WTC11 (cell line): ENCODE data around the gene SASH3. TPM values are rescaled to one million over a fixed set of nuclear protein-coding genes. Genes with fewer than 3 reads are reported as not detected.
A peak's percentile ranks its signal among the peaks of the same experiment; 100 is the strongest.

Source experiments
- ATAC-seq: fragments of 200-7000 bp; cut with Tn5 transposase; 2 replicates; pipeline ENCODE4 v1.10.0; 2021; ENCODE audit warnings: mild to moderate bottlenecking, moderate library complexity
- CTCF ChIA-PET: fragments of 300-600 bp; sonication (Branson Sonifier 250); formaldehyde crosslinking; loops from one replicate; lab custom pipeline; 2021; ENCODE audit warnings: antibody characterized with exemption; lab: Charles Lee
- POLR2A ChIA-PET: fragments of 350-600 bp; sonication (Branson Sonifier 250); formaldehyde crosslinking; loops from one replicate; lab custom pipeline; 2021; ENCODE audit warnings: antibody characterized with exemption; lab: Charles Lee
- DNase-seq: peaks from one replicate; pipeline ENCODE4 v3.0.0; 2021; ENCODE audit warnings: low spot score
- H3K27ac Mint-ChIP-seq: 2 replicates; pipeline ENCODE4 v1.8.0; 2021; ENCODE audit warnings: mixed read lengths
- H3K27me3 Mint-ChIP-seq: 2 replicates; pipeline ENCODE4 v1.8.0; 2021; ENCODE audit warnings: low read depth, mild to moderate bottlenecking, moderate library complexity, mixed read lengths
- H3K36me3 Mint-ChIP-seq: 2 replicates; pipeline ENCODE4 v1.8.0; 2021; ENCODE audit warnings: mixed read lengths
- H3K4me1 Mint-ChIP-seq: 2 replicates; pipeline ENCODE4 v1.8.0; 2022; ENCODE audit warnings: mixed read lengths
- H3K4me3 Mint-ChIP-seq: 2 replicates; pipeline ENCODE4 v1.8.0; 2021; ENCODE audit warnings: mild to moderate bottlenecking, moderate library complexity, mixed read lengths
- H3K9me3 Mint-ChIP-seq: 2 replicates; pipeline ENCODE4 v1.8.0; 2021; ENCODE audit warnings: mixed read lengths
- CBFB ChIP-seq: sonication (generic); formaldehyde crosslinking; IDR thresholded peaks from 2 replicates; pipeline ENCODE4 v1.8.1; 2022; ENCODE audit warnings: mild to moderate bottlenecking, low read depth, missing genetic modification reagents
- CREM ChIP-seq: sonication (generic); formaldehyde crosslinking; IDR thresholded peaks from 2 replicates; pipeline ENCODE4 v1.8.1; 2022; ENCODE audit warnings: mild to moderate bottlenecking, missing genetic modification reagents, moderate library complexity
- E2F1 ChIP-seq: sonication (generic); formaldehyde crosslinking; IDR thresholded peaks from 2 replicates; pipeline ENCODE4 v1.8.0; 2022; ENCODE audit warnings: mild to moderate bottlenecking, missing genetic modification reagents
- E2F4 ChIP-seq: sonication (generic); formaldehyde crosslinking; IDR thresholded peaks from 2 replicates; pipeline ENCODE4 v1.8.1; 2022; ENCODE audit warnings: low read depth, mild to moderate bottlenecking, moderate library complexity, missing genetic modification reagents, borderline replicate concordance
- ERG ChIP-seq: fragments of 250-450 bp; sonication (Bioruptor Pico); IDR thresholded peaks from 2 replicates; pipeline ENCODE4 v1.8.0; 2021; ENCODE audit warnings: mild to moderate bottlenecking
- GABPB1 ChIP-seq: sonication (generic); formaldehyde crosslinking; IDR thresholded peaks from 2 replicates; pipeline ENCODE4 v1.8.1; 2023; ENCODE audit warnings: mild to moderate bottlenecking, missing genetic modification reagents
- HMGA2 ChIP-seq: fragments of 250-450 bp; sonication (Bioruptor Pico); IDR thresholded peaks from 2 replicates; pipeline ENCODE4 v1.4.0; 2021; ENCODE audit warnings: mild to moderate bottlenecking, moderate library complexity
- JAZF1 ChIP-seq: fragments of 250-450 bp; sonication (Bioruptor Pico); IDR thresholded peaks from 2 replicates; pipeline ENCODE4 v1.9.0; 2021; ENCODE audit warnings: moderate library complexity, mild to moderate bottlenecking, inconsistent platforms
- KAT7 ChIP-seq: sonication (generic); formaldehyde crosslinking; IDR thresholded peaks from 2 replicates; pipeline ENCODE4 v1.8.1; 2023; ENCODE audit warnings: missing genetic modification reagents, mild to moderate bottlenecking, borderline replicate concordance
- MLX ChIP-seq: sonication (generic); formaldehyde crosslinking; IDR thresholded peaks from 2 replicates; pipeline ENCODE4 v1.8.1; 2023; ENCODE audit warnings: mild to moderate bottlenecking, missing genetic modification reagents, moderate library complexity
- MYBL2 ChIP-seq: sonication (generic); formaldehyde crosslinking; IDR thresholded peaks from 2 replicates; pipeline ENCODE4 v1.8.1; 2023; ENCODE audit warnings: mild to moderate bottlenecking, moderate library complexity, missing genetic modification reagents
- ZNF138 ChIP-seq: sonication (generic); formaldehyde crosslinking; conservative IDR thresholded peaks from 2 replicates; pipeline ENCODE4 v1.8.1; 2022; ENCODE audit warnings: mild to moderate bottlenecking, moderate library complexity, missing genetic modification reagents
- ZNF219 ChIP-seq: sonication (generic); formaldehyde crosslinking; IDR thresholded peaks from 2 replicates; pipeline ENCODE4 v1.8.0; 2023; ENCODE audit warnings: missing genetic modification reagents, mild to moderate bottlenecking, borderline replicate concordance
- ZNF232 ChIP-seq: sonication (generic); formaldehyde crosslinking; IDR thresholded peaks from 2 replicates; pipeline ENCODE4 v1.8.0; 2022; ENCODE audit warnings: mild to moderate bottlenecking, missing genetic modification reagents
- ZNF396 ChIP-seq: fragments of 250-450 bp; sonication (Bioruptor Pico); IDR thresholded peaks from 2 replicates; pipeline ENCODE4 v1.8.0; 2021; ENCODE audit warnings: mild to moderate bottlenecking, moderate library complexity, borderline replicate concordance
- total RNA-seq: library from RNA; stranded (reverse); gene quantifications from 3 replicates; pipeline ENCODE4 v1.2.3, GENCODE V29; 2021

SASH3 gene
- total RNA-seq, 1 experiment from 2014 or later, result 0.22 TPM

- TF ChIP-seq ERG (CRISPR knock-in tag), result no peak
- no peak for TF ChIP-seq ZNF219 (CRISPR knock-in tag)
- TF ChIP-seq ZNF396 (CRISPR knock-in tag), result no peak
- no peak for TF ChIP-seq ZNF232 (CRISPR knock-in tag)
- no peak for TF ChIP-seq CREM (CRISPR knock-in tag)
- TF ChIP-seq HMGA2 (CRISPR knock-in tag), result no peak
- no peak for TF ChIP-seq MYBL2
- TF ChIP-seq, all 79 proteins: peak for 0
These were observed 60.6 kb downstream of the SASH3 start (continued) for GRCh38 chrX:129840344-129840743.

- Mint-ChIP-seq H3K4me1 (peaks cover 22% of the 10 kb centered on the region), H3K4me3 (peak overlapping the region; percentile 81), H3K9me3 (no peaks in the 10 kb centered on the region), H3K27ac (no peak overlapping the region), H3K36me3 (no peaks in the 10 kb centered on the region), H3K27me3 (peaks cover 8% of the 10 kb centered on the region; the same call in 1 of the 2 replicates)
- TF ChIP-seq GABPB1, result no peak
- no peak for TF ChIP-seq KAT7 (CRISPR knock-in tag)
- no peak for TF ChIP-seq JAZF1 (CRISPR knock-in tag)
- TF ChIP-seq MLX (CRISPR knock-in tag), result no peak
- TF ChIP-seq E2F1, result no peak
- TF ChIP-seq CBFB (CRISPR knock-in tag), result no peak
- no peak for TF ChIP-seq ZNF138 (CRISPR knock-in tag)
- ATAC-seq (no peak), DNase-seq (peak; percentile 10)
- ChIA-PET POLR2A (no interaction called here), CTCF (no interaction called here)
These were observed 62.9 kb downstream of the SASH3 start for GRCh38 chrX:129842510-129843208.

- CTCF ChIA-PET, result no interaction called here
- no peak for ATAC-seq
- Mint-ChIP-seq H3K27me3 (peaks cover 8% of the 10 kb centered on the region; the same call in 1 of the 2 replicates), H3K9me3 (no peaks in the 10 kb centered on the region), H3K36me3 (no peaks in the 10 kb centered on the region), H3K4me3 (peak overlapping the region; percentile 84), H3K27ac (no peak overlapping the region), H3K4me1 (peaks cover 22% of the 10 kb centered on the region)
- POLR2A ChIA-PET, result no interaction called here
- no peak for DNase-seq
- TF ChIP-seq ERG (CRISPR knock-in tag) (no peak), E2F4 (CRISPR knock-in tag) (no peak)
- TF ChIP-seq, all 79 proteins: peak for 0
These were observed 63.4 kb downstream of the SASH3 start for GRCh38 chrX:129843209-129843458.
